Measurements from ENCODE around the gene PADI4. TPM values are rescaled to one million over a fixed set of nuclear protein-coding genes. Genes with fewer than 3 reads are reported as not detected.
"Not testable (repeated sequence)": the region's sequence is repeated elsewhere in the genome, so short reads cannot be mapped to it uniquely, and the experiment has no call there.

PADI4 gene
- total RNA-seq, 1 donor from 2014 or later: 0.23 TPM

- no peak for DNase-seq (ENCODE audit: low spot score)
These were observed 85.2 kb downstream of the PADI4 start for GRCh38 chr1:17393230-17393629.

- no peak for DNase-seq (ENCODE audit: low spot score)
These were observed 90.1 kb downstream of the PADI4 start for GRCh38 chr1:17397910-17398695.

DNA sequence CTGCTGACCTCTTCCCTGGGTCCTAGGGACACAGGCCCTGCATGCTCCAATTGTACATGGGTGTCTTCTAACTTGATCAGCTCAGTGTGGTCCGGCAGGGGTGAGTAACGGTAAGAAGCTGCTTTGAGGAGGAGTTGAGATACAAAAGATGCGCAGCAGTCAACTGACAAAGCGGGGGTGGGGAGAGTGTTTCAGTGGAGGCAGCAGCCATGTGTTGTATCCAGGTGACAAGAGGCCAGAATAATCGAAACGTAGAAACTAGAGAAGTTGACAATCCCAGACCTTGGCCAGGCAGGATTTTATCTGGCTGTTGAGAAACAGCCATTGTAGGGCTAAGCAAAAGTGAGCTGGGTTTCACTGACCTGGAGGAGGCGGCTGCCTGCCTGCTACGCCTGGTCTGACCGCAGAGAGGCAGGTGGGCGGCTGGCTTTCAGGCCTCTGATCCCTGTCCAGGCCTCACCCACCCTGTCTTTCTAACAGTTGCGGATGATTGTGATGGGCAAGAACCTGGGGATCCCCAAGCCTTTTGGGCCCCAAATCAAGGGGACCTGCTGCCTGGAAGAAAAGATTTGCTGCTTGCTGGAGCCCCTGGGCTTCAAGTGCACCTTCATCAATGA lies 92.8 kb downstream of the PADI4 start:
- DNase-seq (ENCODE audit: low spot score): no peak

DNA sequence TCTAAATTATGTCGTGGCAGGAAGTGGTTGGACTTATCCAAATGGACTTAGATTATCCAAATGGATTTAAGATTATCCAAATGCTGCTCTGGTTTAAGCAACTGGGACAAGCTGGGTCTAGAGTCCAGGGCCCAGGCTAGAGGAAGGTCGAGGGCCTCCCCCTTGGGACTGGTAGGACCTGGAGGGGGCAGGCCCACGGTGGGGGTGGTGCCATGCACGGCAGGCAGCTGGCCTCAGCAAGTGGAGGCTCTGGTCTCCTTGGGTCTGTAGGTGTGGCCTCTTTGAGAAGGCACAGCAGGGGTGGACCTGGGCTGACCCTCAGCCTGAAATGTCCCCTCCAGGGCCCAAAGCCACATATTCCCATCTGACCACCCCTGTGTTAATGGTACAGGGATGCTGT lies 93.8 kb downstream of the PADI4 start:
- no peak for DNase-seq (ENCODE audit: low spot score)

DNA sequence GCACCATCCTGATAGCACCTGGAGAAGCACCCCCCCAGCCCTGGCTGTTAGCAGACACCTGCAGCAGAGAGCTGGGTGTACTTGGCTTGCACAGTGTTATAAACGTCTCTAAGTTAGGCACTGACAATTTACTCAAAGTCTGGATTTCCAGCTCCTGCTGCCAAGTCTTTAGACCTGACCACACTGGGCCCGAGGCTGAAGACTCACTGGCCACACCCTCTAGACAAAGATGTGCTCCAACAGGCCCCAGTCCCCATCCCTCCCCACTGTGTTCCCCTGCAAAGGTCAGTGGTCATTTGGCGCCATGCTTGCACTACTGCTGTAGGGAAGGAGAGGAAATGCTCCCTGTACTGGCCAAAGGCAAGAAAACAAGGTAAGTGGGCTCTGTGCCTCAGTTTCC lies 95.1 kb downstream of the PADI4 start:
- DNase-seq (ENCODE audit: low spot score): no peak

GRCh38 chr1:17404034-17404684 lies 96.2 kb downstream of the PADI4 start:
- no peak for DNase-seq (ENCODE audit: low spot score)

DNA sequence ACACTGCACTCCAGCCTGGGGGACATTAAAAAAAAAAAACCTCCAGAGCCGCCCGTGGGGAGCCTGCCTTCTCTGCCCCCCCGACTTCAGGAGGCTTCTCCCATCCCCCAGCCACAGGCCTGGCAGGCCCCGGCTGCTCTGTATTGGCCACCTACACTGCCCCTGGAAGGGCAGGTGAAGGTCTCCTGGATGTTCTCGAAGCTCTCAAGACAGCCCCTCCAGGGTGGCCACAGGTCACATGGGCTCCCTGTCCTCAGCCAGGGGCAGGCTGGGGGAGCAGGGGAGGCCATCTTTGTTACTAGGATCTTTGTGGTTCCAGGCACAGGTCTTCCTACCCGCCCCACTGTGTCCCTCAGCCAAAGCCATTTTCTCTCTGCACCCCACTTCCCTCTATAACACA lies 96.8 kb downstream of the PADI4 start:
- no peak for DNase-seq (ENCODE audit: low spot score)

DNA sequence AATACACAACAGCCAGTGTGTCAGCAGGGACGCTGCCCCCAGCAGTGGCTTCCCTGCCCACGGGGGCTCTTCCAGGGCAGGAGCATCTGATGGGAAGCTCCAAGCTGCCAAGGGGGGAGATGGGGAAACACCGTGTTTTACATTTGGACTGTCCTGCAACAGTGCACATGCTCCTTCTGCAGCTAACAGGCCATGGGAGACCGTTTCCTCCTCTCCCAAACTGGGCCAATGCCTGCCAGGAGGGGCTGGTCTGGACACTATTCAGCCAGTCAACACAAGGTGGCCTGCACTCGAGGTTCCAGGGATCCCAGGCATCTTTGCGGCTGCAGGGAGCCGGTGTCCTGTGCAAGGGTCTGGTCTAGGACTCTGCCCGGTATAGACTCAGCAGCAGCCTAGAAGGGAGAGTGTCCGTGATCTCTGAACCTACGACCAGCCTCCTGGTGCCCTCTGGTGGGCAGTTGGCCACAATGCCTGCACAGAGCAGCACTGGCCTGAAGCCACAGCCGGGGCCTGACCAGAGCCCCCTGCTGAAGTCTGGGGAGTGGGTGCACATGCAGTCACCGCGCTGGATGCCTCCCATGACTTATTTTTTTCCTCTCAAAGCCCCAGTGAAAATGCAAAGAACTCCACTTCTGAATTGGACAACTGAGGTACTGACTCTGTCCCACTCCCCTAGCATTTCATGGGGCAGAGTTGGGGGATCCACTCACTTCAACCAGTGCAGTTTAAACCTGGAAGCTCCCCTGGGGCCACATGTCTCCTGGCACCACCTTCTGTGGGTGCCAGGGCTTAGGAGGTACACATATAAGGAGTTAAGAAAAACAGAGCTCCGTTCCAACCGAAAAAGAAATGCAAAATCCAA lies 98.1 kb downstream of the PADI4 start:
- DNase-seq (ENCODE audit: low spot score): peak; percentile 67

DNA sequence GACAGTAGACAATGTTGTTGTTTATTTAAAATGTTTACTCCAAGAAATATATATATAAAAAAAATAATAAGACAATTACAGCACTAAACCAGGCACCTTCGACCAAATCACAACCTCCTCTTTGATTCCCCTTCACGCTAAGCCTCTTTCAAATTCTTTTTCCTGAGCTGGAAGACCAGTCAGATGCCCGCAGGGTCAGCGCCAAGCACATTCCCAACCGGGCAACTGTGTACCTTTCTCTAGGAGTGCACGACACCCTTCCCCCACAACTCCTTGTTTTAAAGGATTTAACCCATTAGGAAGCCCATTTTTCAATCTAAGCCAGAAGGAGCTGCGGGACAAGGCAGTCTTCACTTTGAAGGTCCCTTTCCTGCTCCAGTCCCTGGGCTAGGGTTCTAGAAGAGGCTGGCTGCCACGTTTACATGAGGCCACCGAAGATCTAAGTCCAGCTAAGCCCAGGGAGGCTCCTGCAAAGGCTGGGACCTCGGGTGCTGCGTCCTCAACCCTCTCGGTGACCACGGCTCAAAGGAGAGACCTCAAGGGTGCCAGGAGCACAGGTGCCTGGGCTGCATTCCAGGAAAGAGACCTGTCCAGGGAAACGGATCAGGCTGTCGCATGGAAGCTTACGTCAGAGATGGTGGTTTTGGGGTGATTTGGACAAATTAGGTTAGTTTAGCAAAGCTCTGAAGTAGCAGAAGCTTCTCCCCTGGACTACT lies 98.9 kb downstream of the PADI4 start:
- not testable (repeated sequence) for DNase-seq (ENCODE audit: low spot score)

GRCh38 chr1:17407786-17408514 lies 100.0 kb downstream of the PADI4 start:
- DNase-seq (ENCODE audit: low spot score): not testable (repeated sequence)

DNA sequence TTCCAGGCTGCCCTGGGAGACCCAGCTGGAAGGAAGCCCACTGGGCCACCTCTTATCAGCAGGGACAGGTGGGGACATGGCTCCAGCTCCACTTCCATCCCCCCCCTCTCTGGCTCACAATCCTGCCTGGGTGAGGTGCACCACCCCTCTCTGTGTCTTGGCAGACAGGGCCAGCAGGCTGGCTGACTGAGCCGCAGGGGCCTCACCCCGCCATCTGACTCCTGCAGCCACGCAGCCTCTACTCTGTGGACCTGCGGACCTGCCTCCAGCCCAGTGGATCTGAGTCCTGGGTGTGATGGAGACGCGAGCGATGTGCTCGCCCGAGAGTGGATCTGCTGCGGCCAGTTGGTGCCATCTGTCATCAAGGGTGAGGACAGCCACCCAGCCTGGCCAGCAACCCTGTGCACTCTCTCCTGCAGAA lies 101.4 kb downstream of the PADI4 start:
- DNase-seq (ENCODE audit: low spot score): no peak

GRCh38 chr1:17412093-17412870 lies 104.3 kb downstream of the PADI4 start:
- DNase-seq (ENCODE audit: low spot score): no peak

Other genes starting within 250 kb of the PADI4 start
- 1.8 TPM for gene PADI2, start 188.7 kb upstream of the PADI4 start, total RNA-seq
- 0.86 TPM for gene PADI1, start 103.1 kb upstream of the PADI4 start, total RNA-seq
- 65.3 TPM for gene PADI3, start 59.1 kb upstream of the PADI4 start, total RNA-seq
- not detected for gene PADI6, start 64.0 kb downstream of the PADI4 start, total RNA-seq
- gene RCC2, start 131.5 kb downstream of the PADI4 start, total RNA-seq: 85.2 TPM
- gene ARHGEF10L, start 231.5 kb downstream of the PADI4 start, total RNA-seq: 166 TPM

Measured in ureter (tissue), 1 donor.